ENCODE measurements around the gene RANBP17.

Gene RANBP17

GRCh38 chr5:171330021-171330420 lies 468.2 kb downstream of the RANBP17 start:
- no peak for DNase-seq

- no peak for DNase-seq
Measured at GRCh38 chr5:171335616-171336015, 473.8 kb downstream of the RANBP17 start.

DNA sequence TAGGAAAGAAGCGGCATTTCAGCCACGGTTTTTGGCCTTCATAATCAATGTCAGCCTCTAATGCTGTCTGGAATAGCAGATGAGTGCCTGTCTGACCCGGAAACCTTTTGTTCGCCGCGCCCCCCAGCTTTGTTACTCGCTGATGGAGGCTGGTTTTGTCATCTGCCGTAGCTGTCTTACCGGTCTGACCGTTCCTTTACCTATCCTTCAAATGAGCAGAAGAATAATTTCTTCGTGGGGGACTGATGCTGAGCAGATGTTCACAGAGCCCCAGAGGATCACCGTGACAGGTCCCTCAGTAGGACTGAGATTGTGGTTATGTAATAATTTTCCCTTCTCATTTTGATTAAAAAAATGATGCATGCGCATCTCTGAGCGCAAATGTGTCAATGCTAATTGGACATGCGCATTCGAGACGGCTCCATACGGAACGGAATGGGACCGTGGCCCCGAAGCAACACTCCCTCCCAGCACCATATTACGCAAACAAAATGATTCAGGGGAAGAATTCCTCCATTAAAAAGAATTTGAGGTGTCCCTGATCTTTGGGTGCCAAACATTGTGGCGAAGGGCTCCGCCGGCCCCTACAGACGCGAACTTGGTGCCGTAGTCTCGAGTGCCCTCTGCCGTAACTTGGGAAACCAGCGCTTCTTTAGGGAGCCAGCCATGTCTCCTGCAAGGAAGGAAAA lies 474.8 kb downstream of the RANBP17 start:
- DNase-seq, result no peak

DNA sequence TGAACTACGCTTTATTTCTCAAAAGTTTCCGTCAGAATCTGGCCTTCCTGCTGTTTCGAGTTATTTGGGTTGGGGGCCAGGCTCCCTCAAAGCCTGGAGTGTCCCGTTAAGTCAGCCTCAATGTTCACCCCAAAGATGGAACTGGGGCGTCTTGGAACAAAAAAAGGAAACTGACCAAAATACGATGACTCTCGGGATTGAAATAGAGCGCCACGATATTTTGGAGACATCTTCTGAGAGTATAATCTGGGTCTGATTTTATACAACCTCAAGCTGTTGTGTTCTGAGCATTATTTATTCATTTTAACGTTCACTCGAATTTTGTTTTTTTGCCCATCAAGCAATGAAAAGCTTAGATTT lies 475.4 kb downstream of the RANBP17 start:
- DNase-seq, result no peak

GRCh38 chr5:171340042-171340441 lies 478.2 kb downstream of the RANBP17 start:
- DNase-seq, result no peak

DNA sequence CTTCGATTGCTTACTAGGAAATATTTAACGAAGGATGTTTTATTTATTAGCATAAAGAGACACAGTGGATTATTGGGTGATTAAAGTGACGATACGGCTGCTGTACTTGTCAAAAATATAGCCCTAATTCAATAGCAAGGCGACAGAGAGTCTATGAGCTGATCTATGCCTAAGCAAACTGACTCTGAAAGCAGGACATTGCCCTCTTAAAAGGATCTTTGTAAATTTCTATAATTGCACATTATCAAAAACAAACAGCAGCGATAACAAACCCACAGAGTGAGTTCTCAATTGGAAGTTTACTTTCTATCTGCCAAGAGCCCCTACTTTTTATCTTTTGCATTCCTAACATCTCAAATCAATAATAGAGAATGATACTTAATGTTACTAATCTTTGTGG lies 478.7 kb downstream of the RANBP17 start:
- DNase-seq, result no peak

DNA sequence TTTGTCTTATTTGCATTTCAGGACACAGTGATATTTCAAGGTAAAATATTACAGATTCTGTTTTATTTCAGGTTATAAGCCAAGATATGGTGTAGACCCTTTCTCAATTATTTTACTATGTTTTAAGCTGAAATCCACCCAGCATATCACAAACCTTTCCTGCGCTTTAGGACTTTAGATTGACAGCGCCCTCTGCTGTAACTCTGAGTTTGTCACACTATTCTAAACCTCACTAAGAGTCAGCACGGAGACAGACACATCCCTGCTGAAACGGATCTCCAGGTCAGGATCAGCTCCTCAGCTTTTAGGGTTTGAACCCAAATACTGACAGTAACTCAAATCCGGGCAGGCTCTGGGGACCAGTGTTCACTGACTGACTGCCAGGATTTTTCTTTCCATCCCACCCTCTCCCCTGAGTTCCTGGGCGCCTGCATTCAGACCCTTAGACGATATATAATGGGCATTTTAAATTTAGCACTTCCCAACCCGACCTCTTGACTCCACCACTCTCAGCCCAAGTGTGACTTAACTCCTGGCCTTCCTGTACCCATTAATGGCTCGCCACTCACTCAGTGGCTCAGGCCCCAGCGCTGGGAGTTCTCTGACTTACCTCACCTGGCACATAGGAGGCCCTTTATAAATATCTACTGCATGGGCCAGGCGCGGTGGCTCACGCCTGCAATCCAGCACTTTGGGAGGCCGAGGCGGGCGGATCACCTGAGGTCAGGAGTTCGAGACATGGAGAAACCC lies 480.7 kb downstream of the RANBP17 start:
- peak; percentile 6 for DNase-seq

- DNase-seq, result no peak
Measured at GRCh38 chr5:171344936-171345608, 483.3 kb downstream of the RANBP17 start.
